Loucy (cell line): ENCODE results near the gene PCK1.

ENCODE experiments used
- H2AFZ ChIP-seq: fragments of 200-600 bp; sonication (generic); 2 replicates; pipeline ENCODE4 v1.6.0; 2016; ENCODE audit warnings: antibody characterized with exemption, mild to moderate bottlenecking, low read length, moderate library complexity
- H3F3A ChIP-seq: fragments of 200-600 bp; 2 replicates; pipeline ENCODE4 v1.6.0; 2016; ENCODE audit warnings: antibody characterized with exemption, low read depth, mild to moderate bottlenecking
- H3K27me3 ChIP-seq: fragments of 200-600 bp; sonication (generic); 2 replicates; pipeline ENCODE4 v1.6.1; 2014; ENCODE audit warnings: low read length, mild to moderate bottlenecking; ENCODE audit not compliant: insufficient read depth, poor library complexity, severe bottlenecking
- H3K36me3 ChIP-seq: fragments of 200-600 bp; sonication (generic); 2 replicates; pipeline ENCODE4 v1.6.1; 2016; ENCODE audit warnings: low read length; ENCODE audit not compliant: insufficient read depth
- H3K4me1 ChIP-seq: fragments of 200-600 bp; sonication (generic); 2 replicates; pipeline ENCODE4 v1.5.1; 2014; ENCODE audit warnings: low read length, mild to moderate bottlenecking; ENCODE audit not compliant: insufficient read depth, poor library complexity, severe bottlenecking
- H3K4me2 ChIP-seq: fragments of 200-600 bp; sonication (generic); 2 replicates; pipeline ENCODE4 v1.6.0; 2014; ENCODE audit warnings: antibody characterized with exemption, low read length, low read depth, mild to moderate bottlenecking; ENCODE audit not compliant: poor library complexity, severe bottlenecking
- H3K4me3 ChIP-seq: fragments of 200-600 bp; sonication (generic); 2 replicates; pipeline ENCODE4 v1.5.1; 2014; ENCODE audit warnings: low read length, mild to moderate bottlenecking, mixed read lengths; ENCODE audit not compliant: poor library complexity, severe bottlenecking
- H3K79me2 ChIP-seq: fragments of 200-600 bp; sonication (generic); 2 replicates; pipeline ENCODE4 v1.6.1; 2014; ENCODE audit warnings: low read length; ENCODE audit not compliant: insufficient read depth
- H3K9ac ChIP-seq: fragments of 200-600 bp; sonication (generic); 2 replicates; pipeline ENCODE4 v1.6.0; 2014; ENCODE audit warnings: mild to moderate bottlenecking, low read depth, low read length, moderate library complexity; ENCODE audit not compliant: poor library complexity, severe bottlenecking
- H3K9me2 ChIP-seq: fragments of 200-600 bp; sonication (generic); replicated peaks from 2 replicates; pipeline ENCODE4 v1.6.1; 2016; ENCODE audit warnings: low read depth, low read length, mixed read lengths
- H3K9me3 ChIP-seq: fragments of 200-600 bp; sonication (generic); 2 replicates; pipeline ENCODE4 v1.6.1; 2014; ENCODE audit warnings: mild to moderate bottlenecking, antibody characterized with exemption, low read length, low read depth; ENCODE audit not compliant: insufficient read depth
- H4K20me1 ChIP-seq: fragments of 200-600 bp; sonication (generic); 2 replicates; pipeline ENCODE4 v1.6.0; 2014; ENCODE audit warnings: antibody characterized with exemption, low read length, mild to moderate bottlenecking; ENCODE audit not compliant: insufficient read depth, poor library complexity, severe bottlenecking
- CTCF ChIP-seq: fragments of 200-600 bp; sonication (generic); conservative IDR thresholded peaks from 2 replicates; pipeline ENCODE4 v1.5.1; 2014; ENCODE audit warnings: mild to moderate bottlenecking, antibody characterized with exemption, low read length
- EZH2phosphoT487 ChIP-seq: fragments of 200-600 bp; IDR thresholded peaks from 2 replicates; pipeline ENCODE4 v1.6.1; 2018; ENCODE audit warnings: antibody characterized with exemption, mild to moderate bottlenecking, moderate library complexity, borderline replicate concordance

PCK1 gene

GRCh38 chr20:57574954-57575353, 14.0 kb downstream of the PCK1 start:
- TF ChIP-seq CTCF (no peak), EZH2phosphoT487 (no peak)
- Histone ChIP-seq H3K79me2 (no peaks in the 10 kb centered on the region), H3K4me1 (no peaks in the 10 kb centered on the region), H3K27me3 (no peaks in the 10 kb centered on the region), H3K9me3 (no peaks in the 10 kb centered on the region), H3K9ac (no peak overlapping the region), H4K20me1 (no peaks in the 10 kb centered on the region), H3K4me3 (no peak overlapping the region), H3F3A (no peaks in the 10 kb centered on the region), H2AFZ (no peak overlapping the region), H3K4me2 (no peak overlapping the region), H3K36me3 (no peaks in the 10 kb centered on the region), H3K9me2 (no peaks in the 10 kb centered on the region)

DNA sequence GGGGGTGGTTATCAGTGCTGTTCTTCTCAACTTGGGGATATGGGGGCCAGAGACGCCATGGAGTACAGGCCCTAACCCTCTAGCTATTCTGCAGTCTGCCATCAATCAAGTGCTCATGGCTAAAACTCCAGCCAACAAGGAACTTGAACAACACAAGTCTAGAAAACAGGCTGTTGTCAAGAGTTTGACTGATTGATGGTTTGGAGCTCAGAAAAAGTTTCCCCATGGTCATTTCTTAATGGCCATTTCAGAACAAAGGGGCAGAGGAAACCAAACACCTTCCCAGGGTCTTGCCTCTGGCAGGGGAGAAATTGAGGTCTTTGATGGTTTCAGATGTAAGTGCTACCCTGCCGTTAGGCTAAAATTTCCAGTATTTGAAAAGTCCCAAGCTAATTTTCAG, 15.1 kb downstream of the PCK1 start:
- Histone ChIP-seq H3K9ac (no peak overlapping the region), H4K20me1 (no peaks in the 10 kb centered on the region), H3K79me2 (no peaks in the 10 kb centered on the region), H3F3A (no peaks in the 10 kb centered on the region), H3K4me1 (no peaks in the 10 kb centered on the region), H3K9me3 (no peaks in the 10 kb centered on the region), H2AFZ (no peak overlapping the region), H3K4me3 (no peak overlapping the region), H3K27me3 (no peaks in the 10 kb centered on the region), H3K9me2 (no peaks in the 10 kb centered on the region), H3K4me2 (no peak overlapping the region), H3K36me3 (no peaks in the 10 kb centered on the region)
- TF ChIP-seq CTCF = no peak
- TF ChIP-seq EZH2phosphoT487 = no peak

DNA sequence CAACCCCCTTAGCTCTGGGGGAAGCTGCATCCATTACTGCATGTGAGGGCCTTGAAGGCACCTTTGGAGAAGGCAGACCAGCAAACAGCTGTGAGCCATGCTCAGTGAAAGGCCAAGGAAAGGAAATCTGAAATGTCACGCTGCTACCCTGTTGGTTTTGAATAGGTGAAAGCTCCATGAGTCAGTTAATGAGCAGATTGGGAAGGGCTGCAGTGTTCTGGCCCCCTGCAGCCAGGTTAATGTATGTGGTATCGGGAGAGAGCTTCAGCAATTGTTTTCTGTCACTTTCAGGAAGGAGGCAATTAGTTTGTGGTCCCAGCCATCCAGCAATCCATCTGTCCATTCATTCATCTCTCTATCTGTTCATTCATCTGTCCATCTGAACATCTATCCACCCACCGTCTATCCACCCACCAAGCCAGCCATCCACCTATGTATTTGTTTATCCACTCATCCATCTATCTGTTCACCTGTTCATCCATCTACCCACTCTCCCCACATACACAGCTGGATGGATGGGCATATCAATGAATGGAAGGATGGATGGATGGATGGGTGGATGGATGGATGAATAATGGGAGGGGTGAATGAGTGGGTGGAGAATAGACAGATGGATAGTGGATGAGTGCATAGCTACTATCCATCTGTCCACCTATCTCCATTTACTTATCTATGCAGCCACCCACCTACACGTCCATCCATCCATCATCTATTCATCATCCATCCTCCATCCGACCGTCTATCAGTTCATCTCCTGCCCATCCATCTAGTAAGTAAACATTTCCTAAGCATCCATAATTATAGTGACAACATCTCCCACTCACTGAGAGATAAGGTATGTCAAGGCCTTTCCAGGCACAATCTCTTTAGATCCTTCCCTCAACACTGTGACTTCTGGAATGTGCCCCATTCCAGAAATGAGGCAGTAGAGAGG, 16.0 kb downstream of the PCK1 start:
- H3K79me2 ChIP-seq = no peaks in the 10 kb centered on the region
- H4K20me1 ChIP-seq = no peaks in the 10 kb centered on the region
- no peak overlapping the region for H3K4me3 ChIP-seq
- H3K9me3 ChIP-seq = no peaks in the 10 kb centered on the region
- no peak overlapping the region for H2AFZ ChIP-seq
- H3K36me3 ChIP-seq = no peaks in the 10 kb centered on the region
- H3K9ac ChIP-seq = no peak overlapping the region
- H3K4me1 ChIP-seq = no peaks in the 10 kb centered on the region
- no peaks in the 10 kb centered on the region for H3K9me2 ChIP-seq
- no peak for TF ChIP-seq EZH2phosphoT487
- TF ChIP-seq CTCF = no peak
- no peaks in the 10 kb centered on the region for H3F3A ChIP-seq
- no peak overlapping the region for H3K4me2 ChIP-seq
- H3K27me3 ChIP-seq = no peaks in the 10 kb centered on the region
